Measurements from ENCODE around the gene BRWD1.
A peak's percentile ranks its signal among the peaks of the same experiment; 100 is the strongest.

The BRWD1 gene

GRCh38 chr21:39204134-39204533 is 109.3 kb downstream of the BRWD1 start:
- DNase-seq, result no peak

- no peak for DNase-seq
These were observed 114.6 kb downstream of the BRWD1 start for GRCh38 chr21:39198800-39199199.

GRCh38 chr21:39197448-39198233 is 115.8 kb downstream of the BRWD1 start:
- DNase-seq, result no peak

GRCh38 chr21:39196838-39197237 is 116.6 kb downstream of the BRWD1 start:
- no peak for DNase-seq

GRCh38 chr21:39196310-39196709 is 117.1 kb downstream of the BRWD1 start:
- DNase-seq, result no peak

GRCh38 chr21:39193380-39193779 is 120.1 kb downstream of the BRWD1 start:
- no peak for DNase-seq

GRCh38 chr21:39189857-39190604 is 123.4 kb downstream of the BRWD1 start:
- no peak for DNase-seq

GRCh38 chr21:39188521-39189139 is 124.8 kb downstream of the BRWD1 start:
- no peak for DNase-seq

- no peak for DNase-seq
These were observed 126.3 kb downstream of the BRWD1 start for GRCh38 chr21:39187141-39187540.

GRCh38 chr21:39186676-39187075 is 126.8 kb downstream of the BRWD1 start:
- no peak for DNase-seq

GRCh38 chr21:39185157-39185556 is 128.3 kb downstream of the BRWD1 start:
- no peak for DNase-seq

- DNase-seq, result no peak
These were observed 129.1 kb downstream of the BRWD1 start for GRCh38 chr21:39184050-39184980.

- DNase-seq, result peak; percentile 15 to 92 (median 80)
These were observed 130.0 kb downstream of the BRWD1 start, which contains the start of gene PSMG1 for GRCh38 chr21:39183272-39184049. Gene PSMG1, minus strand, starts transcription at chr21:39183451. Its CDS starts 66 bp downstream, at chr21:39183385.

GRCh38 chr21:39182484-39183271 is 130.8 kb downstream of the BRWD1 start:
- peak in 11 of 56 donors; percentile 15 to 61 (median 40) for DNase-seq

- no peak for DNase-seq
These were observed 131.4 kb downstream of the BRWD1 start for GRCh38 chr21:39182016-39182415.

GRCh38 chr21:39181205-39181818 is 132.1 kb downstream of the BRWD1 start:
- DNase-seq, result no peak

GRCh38 chr21:39180429-39181019 is 132.9 kb downstream of the BRWD1 start:
- no peak for DNase-seq

- DNase-seq, result no peak
These were observed 135.0 kb downstream of the BRWD1 start for GRCh38 chr21:39178421-39178820.
